Parathyroid adenoma (tissue), 2 donors: ENCODE measurements around the gene TOPAZ1.

Experiments used
- H2AFZ ChIP-seq: fragments of 300-600 bp; sonication (generic); one replicate; pipeline ENCODE4 v1.7.0; 2017; ENCODE audit warnings: antibody characterized with exemption, mild to moderate bottlenecking
- H3K27ac ChIP-seq: fragments of 300-600 bp; sonication (generic); one replicate; pipeline ENCODE4 v1.7.0; 2017
- H3K27me3 ChIP-seq: fragments of 300-600 bp; sonication (generic); one replicate; pipeline ENCODE4 v1.7.0; 2017; ENCODE audit warnings: low read length; ENCODE audit not compliant: control insufficient read depth, insufficient read depth
- H3K36me3 ChIP-seq: fragments of 300-600 bp; sonication (generic); one replicate; pipeline ENCODE4 v1.7.0; 2017; ENCODE audit warnings: low read length; ENCODE audit not compliant: control insufficient read depth, insufficient read depth
- H3K4me1 ChIP-seq: fragments of 300-600 bp; sonication (generic); one replicate; pipeline ENCODE4 v1.7.0; 2017; ENCODE audit warnings: control low read depth
- H3K4me2 ChIP-seq: fragments of 300-600 bp; sonication (generic); one replicate; pipeline ENCODE4 v1.7.0; 2017; ENCODE audit warnings: low read length
- H3K4me3 ChIP-seq: fragments of 300-600 bp; sonication (generic); one replicate; pipeline ENCODE4 v1.7.0; 2017; ENCODE audit warnings: low read depth, low read length
- H3K79me2 ChIP-seq: fragments of 300-600 bp; sonication (generic); one replicate; pipeline ENCODE4 v1.7.0; 2017; ENCODE audit warnings: control low read depth
- H3K9ac ChIP-seq: fragments of 300-600 bp; sonication (generic); one replicate; pipeline ENCODE4 v1.7.0; 2017; ENCODE audit warnings: mild to moderate bottlenecking
- H3K9me3 ChIP-seq: fragments of 300-600 bp; sonication (generic); one replicate; pipeline ENCODE4 v1.7.0; 2017; ENCODE audit warnings: low read length; ENCODE audit not compliant: control insufficient read depth
- CTCF ChIP-seq: fragments of 300-600 bp; sonication (generic); IDR thresholded peaks from one replicate; pipeline ENCODE4 v1.7.0; 2017; ENCODE audit warnings: antibody characterized with exemption, mild to moderate bottlenecking
- donor health status: primary hyperparathyroidism.

The TOPAZ1 gene

GRCh38 chr3:44355362-44356033, 113.8 kb downstream of the TOPAZ1 start:
- H2AFZ ChIP-seq, result no peak overlapping the region
- no peak overlapping the region for H3K4me2 ChIP-seq
- H3K27ac ChIP-seq, result no peak overlapping the region
- H3K36me3 ChIP-seq, result no peaks in the 10 kb centered on the region
- no peak overlapping the region for H3K9ac ChIP-seq
- H3K4me1 ChIP-seq, result no peaks in the 10 kb centered on the region
- no peaks in the 10 kb centered on the region for H3K79me2 ChIP-seq
- no peak overlapping the region for H3K4me3 ChIP-seq
- no peak for TF ChIP-seq CTCF
- no peaks in the 10 kb centered on the region for H3K27me3 ChIP-seq
- H3K9me3 ChIP-seq, result no peaks in the 10 kb centered on the region

DNA sequence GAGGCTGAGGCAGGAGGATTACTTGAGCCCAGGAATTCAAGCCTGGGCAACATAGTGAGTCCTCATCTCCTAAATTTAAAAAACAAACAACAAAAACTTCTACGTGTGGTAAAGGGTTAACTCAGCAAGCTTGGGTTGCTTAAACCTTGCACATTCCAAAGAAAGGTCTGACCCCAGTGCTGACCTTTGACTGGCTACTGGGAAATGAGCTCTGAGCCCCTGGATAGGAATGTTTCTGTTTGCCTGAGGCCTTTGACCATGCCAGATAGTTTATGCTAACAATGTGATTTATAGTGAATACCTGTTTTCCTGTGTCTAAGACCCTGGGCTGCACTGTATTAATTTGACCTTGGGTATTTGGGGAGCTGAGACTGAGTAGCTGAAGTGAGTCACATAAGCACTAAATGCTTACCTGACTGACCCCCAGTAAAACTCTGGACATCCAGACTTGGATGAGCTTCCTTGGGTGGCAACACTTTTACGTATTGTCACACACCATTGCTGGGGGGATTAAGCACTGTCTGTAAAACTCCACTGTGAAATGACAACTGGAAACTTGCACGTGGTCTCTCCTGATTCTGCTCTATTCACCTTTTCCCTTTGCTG, 117.6 kb downstream of the TOPAZ1 start:
- Histone ChIP-seq H3K36me3 (no peaks in the 10 kb centered on the region), H2AFZ (no peak overlapping the region), H3K4me2 (no peak overlapping the region), H3K9ac (no peak overlapping the region), H3K27me3 (no peaks in the 10 kb centered on the region), H3K79me2 (no peaks in the 10 kb centered on the region), H3K4me1 (no peaks in the 10 kb centered on the region), H3K9me3 (no peaks in the 10 kb centered on the region), H3K4me3 (no peak overlapping the region), H3K27ac (no peak overlapping the region)
- TF ChIP-seq CTCF, result no peak

DNA sequence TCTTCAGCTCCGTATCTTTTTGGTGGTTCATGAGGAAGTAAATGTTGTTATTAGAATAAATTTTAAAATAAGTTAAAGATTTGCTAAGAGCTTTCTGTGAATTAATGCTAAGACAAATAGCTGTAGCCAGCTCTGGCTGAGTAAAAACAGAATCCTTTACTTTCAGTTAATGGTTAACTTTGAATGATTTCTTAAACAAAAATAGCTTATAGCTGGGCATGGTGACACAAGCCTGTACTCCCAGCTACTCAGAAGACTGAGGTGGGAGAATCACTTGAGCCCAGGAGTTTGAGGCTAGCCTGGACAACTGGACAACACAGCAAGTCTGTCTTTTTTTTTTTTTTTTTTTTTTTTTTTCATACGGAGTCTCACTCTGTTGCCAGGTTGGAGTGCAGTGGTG, 121.9 kb downstream of the TOPAZ1 start:
- H3K79me2 ChIP-seq, result no peaks in the 10 kb centered on the region
- no peaks in the 10 kb centered on the region for H3K36me3 ChIP-seq
- no peak overlapping the region for H3K4me2 ChIP-seq
- TF ChIP-seq CTCF, result no peak
- no peaks in the 10 kb centered on the region for H3K9me3 ChIP-seq
- no peak overlapping the region for H3K9ac ChIP-seq
- H3K4me1 ChIP-seq, result no peaks in the 10 kb centered on the region
- no peak overlapping the region for H3K4me3 ChIP-seq
- no peaks in the 10 kb centered on the region for H3K27me3 ChIP-seq
- H2AFZ ChIP-seq, result no peak overlapping the region
- H3K27ac ChIP-seq, result no peak overlapping the region

- Histone ChIP-seq H3K9ac (no peak overlapping the region), H3K27ac (no peak overlapping the region), H3K4me1 (no peaks in the 10 kb centered on the region), H3K27me3 (no peaks in the 10 kb centered on the region), H3K4me2 (no peak overlapping the region), H2AFZ (no peak overlapping the region), H3K9me3 (no peaks in the 10 kb centered on the region), H3K79me2 (no peaks in the 10 kb centered on the region), H3K4me3 (no peak overlapping the region), H3K36me3 (no peaks in the 10 kb centered on the region)
- no peak for TF ChIP-seq CTCF
Observed at GRCh38 chr3:44365952-44366351, 124.3 kb downstream of the TOPAZ1 start.

- H3K4me2 ChIP-seq, result no peak overlapping the region
- no peak for TF ChIP-seq CTCF
Observed at GRCh38 chr3:44375450-44375849, 133.8 kb downstream of the TOPAZ1 start.

More at GRCh38 chr3:44375450-44375849, 133.8 kb downstream of the TOPAZ1 start:
- no peaks in the 10 kb centered on the region for H3K36me3 ChIP-seq
- H3K9ac ChIP-seq, result no peak overlapping the region
- H2AFZ ChIP-seq, result no peak overlapping the region
- no peaks in the 10 kb centered on the region for H3K27me3 ChIP-seq
- no peak overlapping the region for H3K27ac ChIP-seq
- no peaks in the 10 kb centered on the region for H3K79me2 ChIP-seq
- no peaks in the 10 kb centered on the region for H3K4me1 ChIP-seq
- H3K9me3 ChIP-seq, result no peaks in the 10 kb centered on the region
- H3K4me3 ChIP-seq, result no peak overlapping the region
